ENCODE measurements around the gene ARHGAP45.
A peak's percentile ranks its signal among the peaks of the same experiment; 100 is the strongest.

- TF ChIP-seq, protein P1, sequence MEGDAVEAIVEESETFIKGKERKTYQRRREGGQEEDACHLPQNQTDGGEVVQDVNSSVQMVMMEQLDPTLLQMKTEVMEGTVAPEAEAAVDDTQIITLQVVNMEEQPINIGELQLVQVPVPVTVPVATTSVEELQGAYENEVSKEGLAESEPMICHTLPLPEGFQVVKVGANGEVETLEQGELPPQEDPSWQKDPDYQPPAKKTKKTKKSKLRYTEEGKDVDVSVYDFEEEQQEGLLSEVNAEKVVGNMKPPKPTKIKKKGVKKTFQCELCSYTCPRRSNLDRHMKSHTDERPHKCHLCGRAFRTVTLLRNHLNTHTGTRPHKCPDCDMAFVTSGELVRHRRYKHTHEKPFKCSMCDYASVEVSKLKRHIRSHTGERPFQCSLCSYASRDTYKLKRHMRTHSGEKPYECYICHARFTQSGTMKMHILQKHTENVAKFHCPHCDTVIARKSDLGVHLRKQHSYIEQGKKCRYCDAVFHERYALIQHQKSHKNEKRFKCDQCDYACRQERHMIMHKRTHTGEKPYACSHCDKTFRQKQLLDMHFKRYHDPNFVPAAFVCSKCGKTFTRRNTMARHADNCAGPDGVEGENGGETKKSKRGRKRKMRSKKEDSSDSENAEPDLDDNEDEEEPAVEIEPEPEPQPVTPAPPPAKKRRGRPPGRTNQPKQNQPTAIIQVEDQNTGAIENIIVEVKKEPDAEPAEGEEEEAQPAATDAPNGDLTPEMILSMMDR (IDR thresholded peaks at IDR 0.05), result no peak
- TF ChIP-seq EP300 (IDR thresholded peaks at IDR 0.05), result peak in 1 of 2 donors; percentile 27
Measured at GRCh38 chr19:1028062-1028926, 38.7 kb upstream of the ARHGAP45 start.

Measured in tibial nerve (tissue), 4 donors.